ENCODE data around the gene RGS10. TPM values are rescaled to one million over a fixed set of nuclear protein-coding genes. Genes with fewer than 3 reads are reported as not detected.
"Not testable (repeated sequence)": the region's sequence is repeated elsewhere in the genome, so short reads cannot be mapped to it uniquely, and the experiment has no call there.

Gene RGS10
- total and polyA plus RNA-seq, 12 donors: 9.5 to 28.1 (median 15.7) TPM

DNA sequence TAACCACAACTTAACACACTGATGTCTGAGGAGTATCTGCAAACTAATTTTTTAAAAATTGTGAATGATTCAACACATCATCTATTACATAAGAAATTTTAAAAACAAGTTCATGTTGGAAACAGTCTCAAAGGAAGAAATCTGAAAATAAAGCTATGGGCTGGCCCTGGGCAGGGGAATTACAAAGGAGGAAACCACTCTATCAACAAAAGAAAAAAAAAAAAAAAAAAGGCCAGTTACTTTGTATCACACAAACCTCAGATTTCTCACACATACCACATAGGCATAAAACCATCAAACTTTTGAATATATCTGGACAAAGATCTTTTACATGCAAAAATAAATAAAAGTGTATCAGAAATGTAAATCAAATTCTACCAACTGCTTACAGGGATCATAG lies 33.5 kb upstream of the RGS10 start:
- TF ChIP-seq CTCF (IDR thresholded peaks at IDR 0.05): no peak
- no peak for TF ChIP-seq POLR2A (IDR thresholded peaks at IDR 0.05)

DNA sequence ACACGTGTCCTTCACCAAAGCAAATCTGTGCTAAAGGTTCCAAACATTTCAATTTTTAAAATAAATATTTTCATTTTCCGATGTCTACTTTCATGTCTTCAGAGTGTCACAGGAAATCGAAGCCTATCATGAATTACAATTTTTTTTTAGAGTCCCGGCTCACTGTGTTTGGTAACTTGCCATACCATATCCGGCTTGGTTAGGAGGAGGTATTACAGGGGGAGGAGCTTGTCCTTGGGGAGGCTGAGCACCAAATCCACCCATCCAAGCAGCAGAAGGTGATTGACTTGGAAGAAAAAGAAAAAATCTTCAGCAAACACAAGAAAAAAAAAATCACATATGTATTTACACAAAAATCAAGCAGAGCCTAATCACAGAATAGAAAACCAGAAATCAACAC lies 33.0 kb upstream of the RGS10 start:
- peaks cover 0 to 66% of the 10 kb centered on the region in 2 donors for H3K36me3 ChIP-seq (replicated peaks in 1 of 2)
- H3K4me1 ChIP-seq (replicated peaks in 1 of 2): no peaks in the 10 kb centered on the region
- no peak overlapping the region for H3K4me3 ChIP-seq
- no peak for DNase-seq
- intact Hi-C loops (cut with DNase I): no loop called here
- TF ChIP-seq POLR2A (IDR thresholded peaks at IDR 0.05): no peak
- no peak for TF ChIP-seq CTCF (IDR thresholded peaks at IDR 0.05)
- 49 to 53% (median 52%) methylated on average over 5 of the region's 5 CpGs for WGBS, 4 donors
- H3K27ac ChIP-seq: no peak overlapping the region
- no peaks in the 10 kb centered on the region for H3K9me3 ChIP-seq (replicated peaks in 1 of 3)
- H3K27me3 ChIP-seq: no peaks in the 10 kb centered on the region

More for the DNA sequence above, 33.5 kb upstream of the RGS10 start:
- no peaks in the 10 kb centered on the region for H3K9me3 ChIP-seq (replicated peaks in 1 of 3)
- no peak overlapping the region for H3K4me3 ChIP-seq
- DNase-seq: no peak
- no peaks in the 10 kb centered on the region for H3K27me3 ChIP-seq
- intact Hi-C loops (cut with DNase I): no loop called here
- H3K4me1 ChIP-seq (replicated peaks in 1 of 2): no peaks in the 10 kb centered on the region
- peaks cover 0 to 69% of the 10 kb centered on the region in 2 donors for H3K36me3 ChIP-seq (replicated peaks in 1 of 2)
- H3K27ac ChIP-seq: no peak overlapping the region

GRCh38 chr10:119567978-119568377 lies 25.5 kb upstream of the RGS10 start:
- no peaks in the 10 kb centered on the region for H3K4me1 ChIP-seq (replicated peaks in 1 of 2)
- TF ChIP-seq CTCF (IDR thresholded peaks at IDR 0.05) (no peak), POLR2A (IDR thresholded peaks at IDR 0.05) (no peak)
- H3K36me3 ChIP-seq (replicated peaks in 1 of 2): peaks cover 0 to 7% of the 10 kb centered on the region in 2 donors
- H3K27me3 ChIP-seq: no peaks in the 10 kb centered on the region
- H3K4me3 ChIP-seq: no peak overlapping the region
- DNase-seq: no peak
- 83 to 92% (median 89%) methylated on average over 8 of the region's 8 CpGs for WGBS, 4 donors
- H3K9me3 ChIP-seq (replicated peaks in 1 of 3): no peaks in the 10 kb centered on the region
- no peak overlapping the region for H3K27ac ChIP-seq
- intact Hi-C loops (cut with DNase I): no loop called here

DNA sequence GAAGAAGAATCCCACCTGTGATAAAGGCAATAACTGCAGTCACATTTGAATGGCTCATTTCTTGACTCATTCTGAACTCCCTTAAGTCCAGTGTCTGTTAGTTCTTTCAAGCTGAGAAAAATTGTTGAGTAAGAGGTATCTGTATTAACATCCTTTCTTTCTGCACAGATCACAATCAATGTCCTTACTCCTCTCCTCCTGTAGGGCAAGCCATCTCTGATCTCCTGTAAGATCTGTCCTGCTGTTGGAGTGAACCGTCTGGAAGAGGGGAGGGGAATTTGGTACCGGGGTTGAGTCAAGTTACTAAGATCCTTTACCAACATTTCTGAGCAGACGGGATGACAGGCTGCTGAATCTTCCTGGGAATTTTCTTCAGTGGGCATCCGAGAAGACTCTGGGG lies 19.6 kb upstream of the RGS10 start:
- Histone ChIP-seq H3K27me3 (no peaks in the 10 kb centered on the region), H3K4me3 (no peak overlapping the region), H3K27ac (no peak overlapping the region), H3K4me1 (replicated peaks in 1 of 2) (no peaks in the 10 kb centered on the region), H3K36me3 (replicated peaks in 1 of 2) (no peaks in the 10 kb centered on the region), H3K9me3 (replicated peaks in 1 of 3) (no peaks in the 10 kb centered on the region)
- 71 to 89% (median 81%) methylated on average over 4 of the region's 4 CpGs for WGBS, 4 donors
- intact Hi-C loops (cut with DNase I): no loop called here
- DNase-seq: no peak
- TF ChIP-seq POLR2A (IDR thresholded peaks at IDR 0.05) (no peak), CTCF (IDR thresholded peaks at IDR 0.05) (no peak)

- DNase-seq; H3K36me3 ChIP-seq (replicated peaks in 1 of 2); H3K4me1 ChIP-seq (replicated peaks in 1 of 2); H3K9me3 ChIP-seq (replicated peaks in 1 of 3); H3K27me3 ChIP-seq; H3K4me3 ChIP-seq; intact Hi-C loops (cut with DNase I); H3K27ac ChIP-seq: not testable (repeated sequence)
- 90 to 95% (median 93%) methylated on average over 10 to 33 of the region's 33 CpGs; no CpG with 5 or more reads in 1 of the 4 donors for WGBS, 4 donors
Measured at GRCh38 chr10:119559511-119559910, 17.0 kb upstream of the RGS10 start.

- intact Hi-C loops (cut with DNase I); H3K27me3 ChIP-seq: not testable (repeated sequence)
Measured at GRCh38 chr10:119556081-119556480, 13.6 kb upstream of the RGS10 start.

More at GRCh38 chr10:119556081-119556480, 13.6 kb upstream of the RGS10 start:
- H3K4me1 ChIP-seq (replicated peaks in 1 of 2); H3K9me3 ChIP-seq (replicated peaks in 1 of 3); H3K36me3 ChIP-seq (replicated peaks in 1 of 2); DNase-seq; H3K4me3 ChIP-seq; H3K27ac ChIP-seq: not testable (repeated sequence)
- WGBS, 4 donors: 78 to 92% (median 80%) methylated on average over 2 of the region's 2 CpGs
